GM21529 (cell line): ENCODE measurements around the gene IL1RAPL2.

ENCODE experiments used
- ATAC-seq: cut with Tn5 transposase; IDR thresholded peaks from one replicate; pipeline ENCODE4 v1.9.1; 2021; ENCODE audit not compliant: unreplicated experiment

Gene IL1RAPL2

GRCh38 chrX:105263171-105263570 lies 697.2 kb downstream of the IL1RAPL2 start:
- no peak for ATAC-seq

- no peak for ATAC-seq
Measured at GRCh38 chrX:105263801-105264200, 697.8 kb downstream of the IL1RAPL2 start.

DNA sequence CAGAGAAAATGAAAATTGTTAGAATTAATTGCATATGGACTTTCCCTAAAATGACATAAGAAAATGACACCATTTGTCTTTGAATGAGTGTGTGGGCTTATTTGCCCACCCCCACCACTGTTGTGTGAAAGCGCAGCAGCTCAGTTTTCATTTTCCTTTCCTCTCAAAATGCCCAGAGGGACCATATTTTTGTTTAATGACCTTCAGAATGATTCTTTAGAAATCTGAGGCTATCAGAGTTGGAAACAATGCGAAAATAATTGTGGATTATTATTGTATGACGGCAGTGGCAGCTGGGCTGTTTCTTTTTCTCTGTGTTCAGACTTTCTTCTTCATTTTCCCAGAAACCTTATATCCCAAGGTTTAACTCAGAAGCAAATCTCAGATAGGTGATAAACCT lies 699.1 kb downstream of the IL1RAPL2 start:
- ATAC-seq, result no peak

GRCh38 chrX:105266456-105266855 lies 700.5 kb downstream of the IL1RAPL2 start:
- ATAC-seq, result no peak

- ATAC-seq, result no peak
Measured at GRCh38 chrX:105267167-105267566, 701.2 kb downstream of the IL1RAPL2 start.

- ATAC-seq, result no peak
Measured at GRCh38 chrX:105269386-105269785, 703.4 kb downstream of the IL1RAPL2 start.

- no peak for ATAC-seq
Measured at GRCh38 chrX:105273326-105273725, 707.3 kb downstream of the IL1RAPL2 start.

- ATAC-seq, result no peak
Measured at GRCh38 chrX:105274091-105274490, 708.1 kb downstream of the IL1RAPL2 start.

GRCh38 chrX:105277132-105277531 lies 711.1 kb downstream of the IL1RAPL2 start:
- ATAC-seq, result no peak

- ATAC-seq, result no peak
Measured at GRCh38 chrX:105282077-105282476, 716.1 kb downstream of the IL1RAPL2 start.

DNA sequence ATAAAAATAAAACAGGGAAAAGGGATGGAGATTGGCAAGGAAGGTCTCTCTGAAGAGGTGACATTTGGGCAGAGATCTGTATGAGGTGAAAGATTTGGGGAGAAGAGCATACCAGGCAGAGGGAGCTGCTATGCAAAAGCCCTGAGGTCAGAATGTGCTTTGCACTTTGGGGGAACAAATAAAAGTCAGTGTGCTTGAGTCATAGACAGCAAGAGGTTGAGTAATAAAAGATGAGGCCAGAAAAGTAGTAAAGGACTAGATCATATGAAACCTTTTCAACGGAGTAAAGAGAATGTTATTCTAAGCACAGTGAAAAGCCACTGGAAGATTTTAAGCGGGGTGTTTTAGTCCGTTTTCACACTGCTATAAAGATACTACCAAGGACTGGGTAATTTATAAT lies 731.0 kb downstream of the IL1RAPL2 start:
- no peak for ATAC-seq

- no peak for ATAC-seq
Measured at GRCh38 chrX:105299286-105299685, 733.3 kb downstream of the IL1RAPL2 start.

- no peak for ATAC-seq
Measured at GRCh38 chrX:105302246-105302645, 736.2 kb downstream of the IL1RAPL2 start.

DNA sequence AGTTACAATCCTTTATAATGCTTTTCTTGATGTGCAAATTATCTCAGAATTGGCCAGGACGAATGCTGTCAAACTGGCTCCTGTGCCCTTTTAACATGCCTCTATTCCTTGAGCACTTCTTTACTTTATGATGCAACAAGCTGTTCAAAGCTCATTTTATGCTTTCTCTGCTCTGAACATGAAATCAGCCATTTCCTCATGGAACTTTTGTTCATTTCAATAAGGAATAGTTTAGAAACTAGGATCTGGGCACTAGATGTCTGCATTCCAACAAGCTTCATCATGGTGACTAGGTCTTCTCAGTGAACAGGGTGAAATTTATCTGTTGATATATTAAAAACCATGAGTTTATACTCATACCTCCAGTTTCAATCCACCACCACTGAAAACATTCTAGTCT lies 741.8 kb downstream of the IL1RAPL2 start:
- no peak for ATAC-seq

DNA sequence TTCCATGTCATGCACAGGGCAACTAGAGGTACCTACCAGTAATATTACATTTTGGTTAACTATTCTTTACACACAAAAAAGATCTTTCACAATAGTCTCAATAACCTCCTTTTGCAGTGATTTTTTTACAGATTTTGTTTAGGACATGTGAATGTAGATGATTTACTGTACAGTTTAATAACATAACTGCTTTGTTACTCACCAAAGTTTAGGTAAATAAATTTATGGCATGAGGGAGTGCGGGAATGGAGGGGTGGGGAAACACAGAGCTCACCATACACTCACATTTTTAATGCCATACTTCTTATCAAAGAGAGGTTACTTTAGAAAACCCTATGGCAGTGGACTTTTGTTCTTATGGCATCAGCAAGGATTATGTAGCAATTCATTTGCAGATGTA lies 747.6 kb downstream of the IL1RAPL2 start:
- no peak for ATAC-seq

DNA sequence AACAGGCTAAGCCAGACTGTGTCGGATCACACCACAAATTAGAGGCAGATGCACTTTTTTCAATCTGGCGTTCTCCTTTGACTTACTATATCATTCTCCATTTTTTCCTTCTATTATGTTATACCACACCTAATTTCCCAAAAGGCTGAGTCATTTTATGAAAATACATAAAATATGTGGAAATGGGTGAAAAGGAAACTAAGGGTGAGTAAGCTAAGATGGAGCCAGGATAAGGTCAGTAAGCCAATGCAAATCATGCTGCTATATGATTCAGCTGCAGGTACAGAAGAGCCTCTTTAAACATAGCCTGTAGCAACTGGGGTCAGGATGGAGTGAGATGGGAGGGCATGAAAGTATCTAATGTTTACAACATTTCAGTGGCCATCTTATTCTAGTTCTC lies 748.5 kb downstream of the IL1RAPL2 start:
- no peak for ATAC-seq

GRCh38 chrX:105315248-105315647 lies 749.2 kb downstream of the IL1RAPL2 start:
- no peak for ATAC-seq

DNA sequence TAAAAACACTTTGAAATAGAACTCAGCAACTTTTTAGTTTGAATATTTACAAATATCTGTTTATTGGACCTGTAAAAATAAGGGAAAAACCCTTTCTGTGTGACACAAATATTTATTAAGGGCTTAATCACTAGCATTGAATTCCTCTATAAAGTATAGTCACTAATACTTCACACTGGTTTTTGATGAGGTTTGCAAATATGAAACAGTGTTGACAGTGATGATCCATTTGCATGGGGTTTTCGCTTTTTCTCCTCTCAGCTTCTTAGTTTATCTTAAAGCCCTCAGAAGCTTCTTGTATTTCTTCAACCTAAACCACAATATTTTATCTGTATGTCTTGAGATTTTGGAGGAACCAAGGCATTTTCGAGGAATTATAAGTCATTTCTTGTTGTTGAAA lies 751.1 kb downstream of the IL1RAPL2 start:
- no peak for ATAC-seq

GRCh38 chrX:105323928-105324327 lies 757.9 kb downstream of the IL1RAPL2 start:
- ATAC-seq, result no peak

DNA sequence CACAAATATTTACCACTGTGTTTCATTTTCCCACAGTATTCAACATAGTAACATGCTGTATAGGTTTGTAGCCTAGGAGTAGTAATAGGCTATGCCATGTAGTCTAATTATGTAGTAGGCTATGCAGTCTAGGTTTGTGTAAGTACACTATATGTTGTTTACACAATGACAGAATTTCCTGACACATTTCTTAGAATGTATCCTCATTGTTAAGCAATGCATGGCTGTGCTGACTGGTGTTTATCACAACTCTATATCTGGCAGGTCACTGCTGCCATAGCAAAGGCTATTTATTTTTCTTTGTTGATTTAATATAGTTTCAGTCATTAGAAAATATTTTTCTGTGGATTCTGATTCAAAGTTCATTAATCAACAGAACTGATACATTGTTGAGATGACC lies 762.8 kb downstream of the IL1RAPL2 start:
- no peak for ATAC-seq

DNA sequence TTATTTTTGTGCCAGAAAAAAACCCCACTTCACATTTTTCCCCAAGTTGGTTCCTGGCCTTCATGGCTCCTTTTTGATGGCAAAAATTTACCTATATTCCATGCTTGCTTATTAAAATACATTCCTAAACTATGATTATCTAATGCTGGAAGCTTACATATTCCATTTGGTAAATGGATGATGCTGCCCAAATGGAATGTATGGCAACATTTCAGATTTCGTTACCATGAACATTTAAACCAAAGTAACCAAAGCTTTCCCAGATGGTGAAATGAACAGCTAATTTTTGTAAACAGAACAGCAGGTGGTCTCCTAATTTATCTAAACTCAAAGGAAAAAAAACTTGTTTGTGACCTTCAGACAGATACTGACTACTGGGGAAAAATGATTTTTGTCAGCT lies 765.2 kb downstream of the IL1RAPL2 start:
- ATAC-seq, result no peak

DNA sequence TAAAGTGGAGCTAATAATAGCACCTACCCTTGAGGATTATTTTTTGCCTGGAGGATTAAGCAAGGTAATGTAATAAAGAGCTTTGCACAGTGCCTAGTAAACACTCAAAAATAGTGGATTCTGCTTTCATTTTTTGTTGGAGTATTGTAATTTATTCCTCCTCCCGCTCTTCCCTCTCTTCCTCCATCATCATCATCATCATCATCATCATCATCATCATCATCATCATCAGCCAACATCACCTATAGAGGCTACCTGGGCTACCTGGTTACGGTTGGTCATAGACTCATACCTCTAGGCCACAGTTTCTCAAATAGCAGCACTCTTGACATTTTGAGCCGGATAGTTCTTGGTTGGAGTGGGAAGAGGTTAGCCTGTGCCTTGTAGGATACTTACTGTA lies 781.4 kb downstream of the IL1RAPL2 start:
- no peak for ATAC-seq

- ATAC-seq, result no peak
Measured at GRCh38 chrX:105349476-105349875, 783.5 kb downstream of the IL1RAPL2 start.

DNA sequence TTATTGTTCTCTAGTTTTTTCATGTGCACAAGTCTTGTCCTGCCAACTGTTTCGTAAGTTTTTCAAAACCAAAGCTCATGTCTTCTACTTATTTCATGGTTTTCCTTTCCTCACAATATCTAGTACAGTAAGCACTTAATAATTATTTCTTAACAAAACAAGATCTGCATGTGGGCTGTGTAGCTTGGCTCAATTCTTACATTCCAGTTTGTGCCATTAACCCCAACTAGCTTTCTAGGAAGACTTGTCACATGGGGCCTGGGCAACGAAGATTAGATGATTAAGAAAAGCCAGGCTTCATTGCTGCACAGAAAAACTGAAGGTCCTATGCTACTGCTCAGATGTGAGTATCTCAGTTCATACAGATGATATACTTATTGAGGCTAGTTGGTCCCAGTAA lies 809.8 kb downstream of the IL1RAPL2 start:
- no peak for ATAC-seq
